Small intestine (tissue), 7 donors: Measurements from ENCODE around the gene ZBTB44. TPM values are rescaled to one million over a fixed set of nuclear protein-coding genes. Genes with fewer than 3 reads are reported as not detected.
A peak's percentile ranks its signal among the peaks of the same experiment; 100 is the strongest.

Experiments used
- DNase-seq, 2 donors: peaks; one replicate each; pipeline versions ENCODE4 v3.0.0 to v3.0.0-alpha.2; 2013
- FAIRE-seq: peaks from 2 replicates; lab custom pipeline; 2012; peaks lifted over from hg19 to GRCh38; lab: Jason Lieb, UNC
- H3K27ac ChIP-seq, 3 donors: one replicate each; pipeline ENCODE4 v1.5.1; 2013; ENCODE audit warnings: low read length in 2 of 3, mild to moderate bottlenecking in 2 of 3, control low read depth in 1 of 3, inconsistent platforms in 1 of 3, low read depth in 1 of 3, moderate library complexity in 1 of 3
- H3K27me3 ChIP-seq, 3 donors: one replicate each; pipeline ENCODE4 v1.6.1; 2013; ENCODE audit warnings: low read length in 3 of 3, inconsistent platforms in 1 of 3; ENCODE audit not compliant: control insufficient read depth in 3 of 3, insufficient read depth in 3 of 3
- H3K36me3 ChIP-seq, 3 donors: one replicate each; pipeline ENCODE4 v1.6.1; 2013; ENCODE audit warnings: low read length in 3 of 3, inconsistent platforms in 1 of 3, low read depth in 1 of 3, mild to moderate bottlenecking in 1 of 3, moderate library complexity in 1 of 3; ENCODE audit not compliant: control insufficient read depth in 3 of 3, insufficient read depth in 2 of 3
- H3K4me1 ChIP-seq, 3 donors: one replicate each; pipeline ENCODE4 v1.6.1; 2013; ENCODE audit warnings: low read length in 2 of 3, inconsistent platforms in 1 of 3, low read depth in 1 of 3, mild to moderate bottlenecking in 1 of 3, moderate library complexity in 1 of 3; ENCODE audit not compliant: control insufficient read depth in 3 of 3, insufficient read depth in 2 of 3
- H3K4me3 ChIP-seq, 3 donors: one replicate each; pipeline ENCODE4 v1.5.1; 2013; ENCODE audit warnings: low read length in 3 of 3, control low read depth in 1 of 3, inconsistent platforms in 1 of 3, low read depth in 1 of 3, mild to moderate bottlenecking in 1 of 3, moderate library complexity in 1 of 3
- H3K9me3 ChIP-seq, 2 donors: one replicate each; pipeline ENCODE4 v1.6.1; 2013; ENCODE audit warnings: low read depth in 1 of 2, low read length in 1 of 2; ENCODE audit not compliant: control insufficient read depth in 2 of 2, insufficient read depth in 1 of 2
- WGBS, 3 donors: extraction: QIAGEN DNeasy Blood & Tissue Kit; methylation state at CpG; one replicate each; pipeline ENCODE4 v1.1.7; 2013; 5-methylcytosine and 5-hydroxymethylcytosine counted together
- polyA plus RNA-seq, 4 donors: library from polyadenylated mRNA; stranded (reverse) in 3 of 4; unstranded in 1 of 4; fragments of 200-250 nt in 3 of 4; fragments of 120-200 nt in 1 of 4; gene quantifications; one replicate each; pipeline versions ENCODE4 v1.2.1 to v1.2.3, GENCODE V29; 2013
- donor health status: healthy with polysubstance abuse.
- donor health status: control.
- donor health status: control.
- donor health status: Bipolar disorder and iron deficiency.
- donor health status: healthy.

ZBTB44 gene
- polyA plus RNA-seq, 4 donors, result 7.6 to 32.9 (median 10.1) TPM

GRCh38 chr11:130206141-130206540 lies 108.6 kb downstream of the ZBTB44 start:
- 25 to 71% (median 29%) methylated on average over 22 of the region's 22 CpGs for WGBS, 3 donors
- DNase-seq (peak in 1 of 2 donors; percentile 84), FAIRE-seq (no peak)
- Histone ChIP-seq H3K4me1 (no peaks in the 10 kb centered on the region), H3K4me3 (no peak overlapping the region), H3K9me3 (peaks cover 0 to 15% of the 10 kb centered on the region in 2 donors), H3K36me3 (peaks cover 6 to 94% (median 23%) of the 10 kb centered on the region in 3 donors), H3K27me3 (no peaks in the 10 kb centered on the region), H3K27ac (peak overlapping the region in 1 of 3 donors; percentile 42)

- Histone ChIP-seq H3K4me1 (no peaks in the 10 kb centered on the region), H3K27ac (no peak overlapping the region), H3K27me3 (no peaks in the 10 kb centered on the region), H3K9me3 (peaks cover 0 to 22% of the 10 kb centered on the region in 2 donors), H3K4me3 (no peak overlapping the region), H3K36me3 (peaks cover 9 to 95% (median 16%) of the 10 kb centered on the region in 3 donors)
- FAIRE-seq, result no peak
- no peak for DNase-seq
- WGBS, 3 donors, result 88 to 97% (median 95%) methylated on average over 11 of the region's 11 CpGs
Measured at GRCh38 chr11:130204703-130205095, 110.0 kb downstream of the ZBTB44 start.

GRCh38 chr11:130203766-130204702 lies 110.7 kb downstream of the ZBTB44 start:
- DNase-seq (no peak), FAIRE-seq (no peak)
- H3K4me1 ChIP-seq, result no peaks in the 10 kb centered on the region
- no peak overlapping the region for H3K4me3 ChIP-seq
- 83 to 90% (median 87%) methylated on average over 27 of the region's 27 CpGs for WGBS, 3 donors
- H3K36me3 ChIP-seq, result peaks cover 9 to 95% (median 15%) of the 10 kb centered on the region in 3 donors
- no peaks in the 10 kb centered on the region for H3K27me3 ChIP-seq
- peaks cover 0 to 23% of the 10 kb centered on the region in 2 donors for H3K9me3 ChIP-seq
- H3K27ac ChIP-seq, result no peak overlapping the region

- 83 to 88% (median 86%) methylated on average over 25 of the region's 25 CpGs for WGBS, 3 donors
- Histone ChIP-seq H3K9me3 (peaks cover 0 to 23% of the 10 kb centered on the region in 2 donors), H3K27me3 (no peaks in the 10 kb centered on the region), H3K4me1 (no peaks in the 10 kb centered on the region), H3K36me3 (peaks cover 9 to 95% (median 15%) of the 10 kb centered on the region in 3 donors), H3K27ac (no peak overlapping the region), H3K4me3 (no peak overlapping the region)
- no peak for FAIRE-seq
- no peak for DNase-seq
Measured at GRCh38 chr11:130202818-130203689, 111.7 kb downstream of the ZBTB44 start.

- H3K4me3 ChIP-seq, result no peak overlapping the region
- WGBS, 3 donors, result 71 to 82% (median 81%) methylated on average over 12 of the region's 12 CpGs
- H3K27ac ChIP-seq, result no peak overlapping the region
- H3K4me1 ChIP-seq, result no peaks in the 10 kb centered on the region
- FAIRE-seq (no peak), DNase-seq (no peak)
- H3K27me3 ChIP-seq, result no peaks in the 10 kb centered on the region
- H3K9me3 ChIP-seq, result peaks cover 0 to 23% of the 10 kb centered on the region in 2 donors
- peaks cover 9 to 96% (median 21%) of the 10 kb centered on the region in 3 donors for H3K36me3 ChIP-seq
Measured at GRCh38 chr11:130202009-130202817, 112.5 kb downstream of the ZBTB44 start.

- 85 to 97% (median 92%) methylated on average over 7 of the region's 7 CpGs for WGBS, 3 donors
- FAIRE-seq, result no peak
- Histone ChIP-seq H3K27ac (no peak overlapping the region), H3K36me3 (peaks cover 9 to 99% (median 23%) of the 10 kb centered on the region in 3 donors), H3K4me1 (no peaks in the 10 kb centered on the region), H3K9me3 (peaks cover 0 to 23% of the 10 kb centered on the region in 2 donors), H3K27me3 (no peaks in the 10 kb centered on the region), H3K4me3 (no peak overlapping the region)
- DNase-seq, result no peak
Measured at GRCh38 chr11:130201026-130201425, 113.7 kb downstream of the ZBTB44 start.

GRCh38 chr11:130199792-130200191 lies 114.9 kb downstream of the ZBTB44 start:
- FAIRE-seq (no peak), DNase-seq (no peak)
- 93% methylated on average over 12 of the region's 12 CpGs for WGBS, 3 donors
- no peak overlapping the region for H3K4me3 ChIP-seq
- H3K27ac ChIP-seq, result no peak overlapping the region
- peaks cover 0 to 23% of the 10 kb centered on the region in 2 donors for H3K9me3 ChIP-seq
- no peaks in the 10 kb centered on the region for H3K27me3 ChIP-seq
- H3K4me1 ChIP-seq, result peaks cover 0 to 2% (median 0%) of the 10 kb centered on the region in 3 donors
- H3K36me3 ChIP-seq, result peaks cover 7 to 98% (median 26%) of the 10 kb centered on the region in 3 donors
